Activated effector memory CD4-positive, alpha-beta T cell treated with Interleukin-2 at 50 U/mL for 16 hours (primary cell): ENCODE results near the gene ITSN1.

Experiments used
- DNase-seq: peaks from one replicate; pipeline ENCODE4 v3.0.0-alpha.2; 2020

ITSN1 gene

GRCh38 chr21:33817138-33817537, 174.8 kb downstream of the ITSN1 start:
- DNase-seq, result no peak

GRCh38 chr21:33817663-33818451, 175.6 kb downstream of the ITSN1 start:
- no peak for DNase-seq

- DNase-seq, result no peak
These were observed 178.0 kb downstream of the ITSN1 start for GRCh38 chr21:33820230-33820770.

DNA sequence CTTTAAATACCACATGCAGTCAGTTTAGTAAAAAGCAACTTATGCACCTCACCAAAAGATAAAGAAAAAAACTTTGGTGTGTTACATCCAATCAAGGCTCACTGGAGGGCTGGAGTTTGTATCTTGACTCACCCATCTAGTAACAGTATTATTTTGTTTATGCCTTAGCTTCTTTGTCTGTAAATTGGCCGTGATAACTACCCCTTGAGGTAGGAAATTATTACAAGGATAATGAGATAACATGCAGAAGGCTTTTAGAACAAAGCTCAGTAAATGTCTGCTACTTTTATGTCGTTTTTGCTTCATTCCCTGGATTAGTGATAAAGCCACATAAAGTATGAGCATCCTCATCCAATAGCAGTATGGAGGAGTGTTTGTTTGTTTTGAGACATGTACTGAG, 178.5 kb downstream of the ITSN1 start:
- no peak for DNase-seq

DNA sequence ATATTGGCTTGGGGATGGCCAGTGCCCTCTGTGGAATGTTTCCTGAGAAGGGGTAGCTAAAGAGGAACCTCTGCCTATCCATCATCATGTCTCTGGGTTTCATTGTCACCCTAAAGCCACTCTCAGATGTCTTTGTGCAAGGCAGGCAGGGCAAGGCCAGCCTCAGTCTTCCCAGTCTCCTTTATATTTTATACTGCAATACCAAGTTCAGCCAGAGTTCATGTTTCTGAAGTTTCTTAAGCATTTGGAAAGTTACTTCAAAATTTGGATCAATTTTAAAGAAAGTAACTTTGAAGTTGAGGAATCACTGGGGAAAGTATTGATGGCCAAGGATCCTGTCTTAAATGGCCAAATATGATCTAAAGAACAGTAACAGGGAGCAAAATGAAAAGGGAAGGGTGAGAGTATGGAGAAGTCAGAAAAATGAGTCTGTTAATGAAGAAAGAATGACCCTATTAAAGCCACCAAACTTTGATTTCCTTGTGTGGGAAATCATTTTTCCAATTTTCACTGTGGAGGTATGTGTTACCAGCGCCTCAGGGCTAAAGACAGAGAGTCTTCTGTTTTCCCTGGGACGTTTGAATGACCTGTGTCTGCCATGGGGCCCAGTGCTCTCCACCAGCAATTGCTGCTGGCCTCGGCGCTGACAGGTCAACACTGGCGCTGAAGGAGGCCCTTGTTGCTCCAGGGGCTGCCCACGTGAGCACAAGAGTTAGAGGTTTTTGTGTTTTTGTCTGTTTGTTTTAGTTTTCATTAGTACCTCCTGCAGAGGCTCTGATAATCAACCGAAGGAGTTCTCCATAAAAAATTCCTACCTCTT, 179.4 kb downstream of the ITSN1 start:
- no peak for DNase-seq

DNA sequence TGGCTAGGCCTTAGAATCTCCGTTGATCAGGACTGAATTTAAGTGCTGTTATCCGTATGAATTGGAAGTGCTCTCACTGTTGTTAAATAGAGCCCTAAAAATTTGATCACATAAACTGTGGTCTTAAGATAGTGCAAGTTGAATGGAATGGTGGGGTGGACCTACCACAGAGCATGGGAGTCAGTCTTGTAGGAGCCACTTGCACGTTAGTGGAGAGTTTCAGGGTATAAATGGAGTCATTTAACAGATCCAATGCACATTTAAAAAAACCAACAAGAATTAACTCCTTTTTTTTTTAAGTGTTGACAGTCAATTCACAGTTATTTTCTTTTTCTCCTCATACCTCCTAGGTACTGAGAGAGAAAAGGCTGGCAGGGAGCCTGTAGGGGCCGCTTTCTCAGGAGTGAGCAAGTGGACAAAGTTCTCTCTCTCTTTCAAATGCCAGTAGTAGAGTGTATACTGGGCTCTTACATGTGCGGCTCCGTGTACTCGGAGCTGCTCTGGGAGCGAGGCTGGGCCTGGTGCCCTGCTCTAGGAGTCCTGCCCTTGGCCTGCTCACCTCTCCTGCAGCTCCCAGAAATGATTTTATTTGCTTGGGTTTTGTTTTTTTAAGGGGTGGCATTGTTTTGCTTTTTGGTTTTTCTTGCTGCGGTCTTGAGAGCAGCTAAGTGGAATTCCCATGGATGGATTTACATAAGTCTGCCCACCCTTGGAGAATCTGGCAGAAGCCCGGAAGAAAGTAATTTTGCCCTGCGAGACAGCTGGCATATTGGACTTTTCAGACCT, 182.0 kb downstream of the ITSN1 start:
- no peak for DNase-seq

- no peak for DNase-seq
These were observed 183.1 kb downstream of the ITSN1 start for GRCh38 chr21:33825419-33825818.

- no peak for DNase-seq
These were observed 183.6 kb downstream of the ITSN1 start for GRCh38 chr21:33825915-33826314.

GRCh38 chr21:33828083-33828482, 185.8 kb downstream of the ITSN1 start:
- DNase-seq, result no peak

DNA sequence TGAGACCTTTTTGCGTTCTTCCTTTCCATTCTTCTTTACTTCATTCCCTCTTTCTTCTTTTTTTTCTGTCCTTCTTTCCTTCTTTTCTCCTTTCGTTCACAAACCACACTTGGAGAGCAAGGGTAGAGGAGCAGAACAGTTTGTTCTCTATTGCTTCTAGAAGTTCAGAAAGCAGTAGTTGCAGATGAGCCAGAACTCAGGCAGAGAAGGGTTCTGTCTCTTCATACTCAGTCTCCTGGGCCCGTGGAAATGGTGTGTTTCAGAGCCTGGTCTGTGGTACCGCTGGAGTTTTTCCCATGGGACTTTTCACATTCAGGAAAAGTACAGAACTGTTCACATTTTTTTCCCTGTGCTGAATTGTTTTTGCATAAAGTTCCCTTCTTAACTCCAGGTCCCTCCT, 186.3 kb downstream of the ITSN1 start:
- no peak for DNase-seq

- no peak for DNase-seq
These were observed 187.5 kb downstream of the ITSN1 start for GRCh38 chr21:33829844-33830243.

DNA sequence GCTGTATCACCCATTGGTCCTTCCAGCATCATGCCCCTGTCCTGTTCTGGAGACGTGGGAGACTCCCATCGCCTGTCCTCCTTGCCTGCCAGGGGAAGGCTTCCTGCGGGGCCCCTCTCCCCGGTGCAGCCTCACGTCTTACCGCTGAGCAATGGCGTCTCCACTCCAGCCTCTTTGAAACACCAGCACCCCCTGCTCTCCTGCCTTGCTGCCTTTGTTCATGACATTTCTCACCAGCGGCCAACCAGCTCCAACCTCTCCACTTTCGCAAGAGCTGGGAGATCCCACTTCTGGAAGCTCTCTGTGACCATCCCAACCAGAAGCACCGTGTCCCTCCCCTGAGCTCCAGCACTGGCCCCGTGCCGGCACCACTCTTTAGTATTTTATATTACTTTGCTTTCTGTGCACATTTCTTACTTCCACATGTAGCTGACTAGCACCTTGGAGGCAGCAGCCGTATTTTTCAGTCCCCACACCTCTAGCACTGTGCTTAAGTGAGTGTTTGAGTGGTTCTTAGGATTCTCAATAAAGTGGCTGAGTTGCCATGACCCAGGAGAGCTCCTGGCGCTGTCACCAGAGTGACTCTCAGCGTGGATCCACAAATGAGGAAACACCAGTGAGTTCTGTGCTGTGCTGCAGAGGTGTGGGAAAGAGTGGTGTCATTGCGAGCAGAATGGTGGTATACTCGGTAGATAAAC, 189.8 kb downstream of the ITSN1 start:
- DNase-seq, result no peak

DNA sequence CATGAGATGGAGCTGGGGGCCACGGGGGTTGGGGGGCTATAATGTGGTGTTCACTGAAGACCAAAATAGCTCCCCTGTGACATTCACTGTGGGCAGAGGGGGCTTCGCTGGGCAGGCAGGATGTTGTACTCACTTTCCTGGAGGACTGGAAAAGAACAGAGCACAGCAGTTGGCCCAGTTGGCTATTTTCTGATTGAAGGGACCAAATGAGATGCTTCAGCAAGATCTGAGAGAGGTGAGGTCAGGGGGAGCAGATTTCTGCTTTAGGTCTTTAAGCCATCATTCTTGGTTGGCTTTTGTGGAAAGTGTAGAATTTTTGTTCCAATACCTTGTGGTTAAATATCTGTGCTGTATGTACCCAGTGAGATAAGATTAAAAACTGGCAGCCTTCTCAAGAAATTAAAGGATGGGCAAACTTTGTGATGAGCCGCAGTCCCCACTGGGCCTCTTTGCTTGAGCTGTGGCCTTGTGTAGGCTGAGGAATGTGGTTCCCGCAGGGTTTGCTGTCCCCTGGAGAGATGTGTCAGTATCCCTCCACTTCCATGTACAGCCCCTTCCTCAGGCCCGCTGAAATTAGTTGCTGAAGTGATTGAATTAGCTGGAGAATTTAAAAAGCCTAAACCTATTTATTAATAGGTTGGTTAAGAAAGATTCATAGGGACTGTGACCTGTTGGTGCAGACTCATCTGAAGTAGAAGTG, 192.7 kb downstream of the ITSN1 start:
- DNase-seq, result no peak

DNA sequence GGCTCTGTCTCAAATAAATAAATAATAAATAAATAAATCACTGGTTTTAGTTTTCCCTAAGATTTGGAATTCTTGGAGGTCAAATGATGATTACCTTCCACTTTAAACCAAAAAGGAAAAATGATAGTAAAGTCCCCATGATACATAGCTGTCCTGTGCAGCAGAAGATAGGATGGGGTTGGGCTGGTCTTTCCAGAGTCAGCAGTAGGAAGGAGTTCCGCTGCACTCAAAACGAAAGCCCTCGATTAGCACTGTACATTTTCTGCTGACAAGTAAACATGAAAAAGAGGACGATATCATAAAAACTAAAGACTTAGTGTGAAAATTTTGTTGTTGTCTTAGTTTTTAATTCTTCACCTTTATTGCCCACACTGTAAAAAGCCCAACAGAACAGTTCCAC, 193.6 kb downstream of the ITSN1 start:
- no peak for DNase-seq

DNA sequence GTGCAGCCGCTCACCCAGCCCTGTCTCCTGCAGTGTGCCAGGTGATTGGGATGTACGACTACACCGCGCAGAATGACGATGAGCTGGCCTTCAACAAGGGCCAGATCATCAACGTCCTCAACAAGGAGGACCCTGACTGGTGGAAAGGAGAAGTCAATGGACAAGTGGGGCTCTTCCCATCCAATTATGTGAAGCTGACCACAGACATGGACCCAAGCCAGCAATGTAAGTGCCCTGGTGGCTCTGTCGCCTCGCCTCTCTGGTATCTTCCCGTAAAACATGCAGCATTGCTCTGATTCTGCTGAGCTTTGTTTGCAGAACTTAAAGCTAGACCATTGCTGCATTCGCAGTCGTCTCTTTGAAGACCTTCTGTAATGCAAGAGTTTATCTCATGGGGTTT, 194.1 kb downstream of the ITSN1 start:
- no peak for DNase-seq

GRCh38 chr21:33839167-33839716, 196.9 kb downstream of the ITSN1 start:
- DNase-seq, result no peak

DNA sequence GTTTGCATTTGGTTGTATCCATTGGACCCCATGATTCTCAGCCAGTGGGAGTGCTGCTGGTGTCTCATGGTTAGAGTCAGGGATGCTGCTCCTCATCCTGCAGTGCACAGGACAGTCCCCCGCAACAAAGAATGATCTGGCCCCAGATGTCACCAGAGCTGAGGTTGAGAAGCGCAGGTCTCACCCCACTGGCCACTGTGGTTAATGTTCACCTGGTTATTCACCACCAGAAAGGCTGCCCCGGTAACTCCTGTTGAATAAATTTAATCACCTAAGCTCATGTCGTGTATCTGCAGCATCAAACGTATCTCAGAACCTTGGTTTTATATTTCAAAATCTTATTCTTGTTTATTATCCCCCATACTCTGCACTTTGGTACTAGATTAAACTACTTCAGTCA, 197.5 kb downstream of the ITSN1 start:
- DNase-seq, result no peak

GRCh38 chr21:33840771-33841170, 198.5 kb downstream of the ITSN1 start:
- no peak for DNase-seq

- DNase-seq, result no peak
These were observed 199.3 kb downstream of the ITSN1 start for GRCh38 chr21:33841561-33841960.

- DNase-seq, result no peak
These were observed 200.9 kb downstream of the ITSN1 start for GRCh38 chr21:33843216-33843615.

DNA sequence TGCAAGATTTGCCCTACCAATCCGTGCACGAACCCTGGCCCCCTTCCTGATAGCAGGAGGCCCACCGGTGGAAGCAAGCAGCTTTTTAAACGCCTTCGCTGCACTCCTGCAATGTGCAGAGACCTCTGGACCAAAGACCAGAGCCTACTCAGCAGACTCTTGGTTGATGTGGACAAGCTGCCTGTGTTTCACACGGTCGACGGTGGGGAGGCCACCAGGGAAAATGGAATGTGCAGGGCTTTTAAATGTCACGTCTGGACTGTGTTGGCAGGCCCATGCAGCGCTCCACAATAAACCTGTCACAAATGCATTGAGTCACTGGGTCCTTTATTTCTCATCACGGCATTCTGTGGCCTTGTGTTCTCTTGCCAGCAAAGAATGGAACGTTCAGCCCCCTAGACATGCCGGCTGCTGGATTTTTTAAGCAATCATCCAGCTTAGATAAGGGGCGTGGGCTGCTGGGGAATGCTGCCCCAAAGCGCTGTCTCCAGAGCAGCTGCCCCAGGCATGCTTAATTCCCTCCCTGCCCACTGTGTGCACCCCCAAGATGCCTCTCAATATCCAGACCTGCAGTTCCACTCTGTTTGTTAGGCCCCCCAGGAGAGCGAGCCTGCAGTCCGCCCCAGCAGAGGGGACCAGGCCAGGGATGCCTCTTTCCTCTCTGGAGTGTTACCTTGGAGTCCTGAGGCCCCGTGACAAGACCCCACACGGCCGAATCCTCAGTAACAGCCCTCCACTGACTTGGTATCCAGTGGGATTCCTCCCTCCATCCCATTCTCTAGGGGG, 202.0 kb downstream of the ITSN1 start:
- no peak for DNase-seq
